ENCODE measurements around the gene C6orf136. TPM values are rescaled to one million over a fixed set of nuclear protein-coding genes. Genes with fewer than 3 reads are reported as not detected.
A peak's percentile ranks its signal among the peaks of the same experiment; 100 is the strongest.

C6orf136 gene
- total and polyA plus RNA-seq, 10 of the 15 experiments (the other 5 are each of a cell fraction or from before 2014, with no cell fraction given): 5.2 to 24.1 (median 14.9) TPM

DNA sequence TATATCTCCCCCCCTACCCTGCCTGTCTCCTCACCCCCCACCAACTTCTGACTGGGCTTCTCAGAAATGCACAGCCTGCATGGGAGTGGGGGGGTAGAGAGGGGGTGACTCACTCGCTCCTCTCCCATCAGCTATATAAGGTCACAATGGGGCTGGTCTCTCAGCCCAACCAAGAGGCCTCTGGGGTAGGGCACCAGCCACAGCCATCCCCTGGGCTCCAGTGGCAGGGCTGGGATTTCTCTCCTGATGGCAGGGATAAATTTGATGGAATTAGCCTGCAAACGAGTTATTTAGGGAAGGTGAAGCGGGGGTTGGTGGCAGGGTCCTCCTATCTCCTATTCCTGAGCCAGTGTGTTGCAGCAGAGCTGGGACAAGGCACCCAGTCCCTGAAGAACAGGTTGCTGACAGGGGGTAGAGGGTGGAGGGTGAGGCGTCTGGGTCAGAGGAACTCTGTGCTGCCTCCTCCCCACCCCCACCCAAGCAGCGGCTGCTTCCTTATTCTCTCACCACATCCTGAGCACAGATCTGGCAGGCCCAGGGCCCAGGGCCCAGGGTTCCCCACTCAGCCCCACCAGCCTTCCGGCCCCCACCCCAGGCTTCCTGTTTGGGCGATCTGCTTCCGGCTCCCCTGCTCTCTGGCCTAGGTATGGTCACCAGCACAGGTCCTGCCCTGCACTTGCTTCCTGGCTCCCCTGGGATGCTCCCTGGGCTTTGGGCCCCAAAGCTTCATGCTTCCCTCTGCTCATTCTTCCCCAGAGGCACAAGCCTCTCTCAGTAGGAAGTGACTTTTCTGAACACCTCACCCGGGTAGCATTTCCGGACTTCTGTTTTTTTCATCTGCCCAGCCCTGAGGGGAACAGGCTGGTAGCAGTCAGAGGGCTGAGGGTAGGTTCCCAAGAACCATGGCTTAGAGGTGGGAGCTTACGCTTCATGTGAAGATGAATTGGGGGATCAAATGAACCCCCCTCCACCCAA, 35.5 kb downstream of the C6orf136 start (continued):
- TF ChIP-seq, protein P1, sequence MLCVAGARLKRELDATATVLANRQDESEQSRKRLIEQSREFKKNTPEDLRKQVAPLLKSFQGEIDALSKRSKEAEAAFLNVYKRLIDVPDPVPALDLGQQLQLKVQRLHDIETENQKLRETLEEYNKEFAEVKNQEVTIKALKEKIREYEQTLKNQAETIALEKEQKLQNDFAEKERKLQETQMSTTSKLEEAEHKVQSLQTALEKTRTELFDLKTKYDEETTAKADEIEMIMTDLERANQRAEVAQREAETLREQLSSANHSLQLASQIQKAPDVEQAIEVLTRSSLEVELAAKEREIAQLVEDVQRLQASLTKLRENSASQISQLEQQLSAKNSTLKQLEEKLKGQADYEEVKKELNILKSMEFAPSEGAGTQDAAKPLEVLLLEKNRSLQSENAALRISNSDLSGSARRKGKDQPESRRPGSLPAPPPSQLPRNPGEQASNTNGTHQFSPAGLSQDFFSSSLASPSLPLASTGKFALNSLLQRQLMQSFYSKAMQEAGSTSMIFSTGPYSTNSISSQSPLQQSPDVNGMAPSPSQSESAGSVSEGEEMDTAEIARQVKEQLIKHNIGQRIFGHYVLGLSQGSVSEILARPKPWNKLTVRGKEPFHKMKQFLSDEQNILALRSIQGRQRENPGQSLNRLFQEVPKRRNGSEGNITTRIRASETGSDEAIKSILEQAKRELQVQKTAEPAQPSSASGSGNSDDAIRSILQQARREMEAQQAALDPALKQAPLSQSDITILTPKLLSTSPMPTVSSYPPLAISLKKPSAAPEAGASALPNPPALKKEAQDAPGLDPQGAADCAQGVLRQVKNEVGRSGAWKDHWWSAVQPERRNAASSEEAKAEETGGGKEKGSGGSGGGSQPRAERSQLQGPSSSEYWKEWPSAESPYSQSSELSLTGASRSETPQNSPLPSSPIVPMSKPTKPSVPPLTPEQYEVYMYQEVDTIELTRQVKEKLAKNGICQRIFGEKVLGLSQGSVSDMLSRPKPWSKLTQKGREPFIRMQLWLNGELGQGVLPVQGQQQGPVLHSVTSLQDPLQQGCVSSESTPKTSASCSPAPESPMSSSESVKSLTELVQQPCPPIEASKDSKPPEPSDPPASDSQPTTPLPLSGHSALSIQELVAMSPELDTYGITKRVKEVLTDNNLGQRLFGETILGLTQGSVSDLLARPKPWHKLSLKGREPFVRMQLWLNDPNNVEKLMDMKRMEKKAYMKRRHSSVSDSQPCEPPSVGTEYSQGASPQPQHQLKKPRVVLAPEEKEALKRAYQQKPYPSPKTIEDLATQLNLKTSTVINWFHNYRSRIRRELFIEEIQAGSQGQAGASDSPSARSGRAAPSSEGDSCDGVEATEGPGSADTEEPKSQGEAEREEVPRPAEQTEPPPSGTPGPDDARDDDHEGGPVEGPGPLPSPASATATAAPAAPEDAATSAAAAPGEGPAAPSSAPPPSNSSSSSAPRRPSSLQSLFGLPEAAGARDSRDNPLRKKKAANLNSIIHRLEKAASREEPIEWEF (IDR thresholded peaks at IDR 0.05; ENCODE audit: insufficient replicate concordance, low read depth, low read length): no peak
- TF ChIP-seq SMAD5 (IDR thresholded peaks at IDR 0.05; ENCODE audit: low read depth): peak; percentile 38
- TF ChIP-seq SMC3 (IDR thresholded peaks at IDR 0.05; ENCODE audit: borderline replicate concordance, low read length): no peak
- TF ChIP-seq FOXM1 (IDR thresholded peaks at IDR 0.05; ENCODE audit: low read depth, low read length): no peak
- peak; percentile 14; the same call in 1 of the 2 replicates for TF ChIP-seq CBFB (IDR thresholded peaks at IDR 0.05; ENCODE audit: low read depth)
- no peak for TF ChIP-seq PAX8 (IDR thresholded peaks at IDR 0.05)
- TF ChIP-seq, protein P2, sequence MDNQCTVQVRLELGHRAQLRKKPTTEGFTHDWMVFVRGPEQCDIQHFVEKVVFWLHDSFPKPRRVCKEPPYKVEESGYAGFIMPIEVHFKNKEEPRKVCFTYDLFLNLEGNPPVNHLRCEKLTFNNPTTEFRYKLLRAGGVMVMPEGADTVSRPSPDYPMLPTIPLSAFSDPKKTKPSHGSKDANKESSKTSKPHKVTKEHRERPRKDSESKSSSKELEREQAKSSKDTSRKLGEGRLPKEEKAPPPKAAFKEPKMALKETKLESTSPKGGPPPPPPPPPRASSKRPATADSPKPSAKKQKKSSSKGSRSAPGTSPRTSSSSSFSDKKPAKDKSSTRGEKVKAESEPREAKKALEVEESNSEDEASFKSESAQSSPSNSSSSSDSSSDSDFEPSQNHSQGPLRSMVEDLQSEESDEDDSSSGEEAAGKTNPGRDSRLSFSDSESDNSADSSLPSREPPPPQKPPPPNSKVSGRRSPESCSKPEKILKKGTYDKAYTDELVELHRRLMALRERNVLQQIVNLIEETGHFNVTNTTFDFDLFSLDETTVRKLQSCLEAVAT (IDR thresholded peaks at IDR 0.05): peak; percentile 87
- TF ChIP-seq BMI1 (IDR thresholded peaks at IDR 0.05; ENCODE audit: borderline replicate concordance): no peak
- TF ChIP-seq NR2C2 (IDR thresholded peaks at IDR 0.05; ENCODE audit: borderline replicate concordance, control insufficient read depth, insufficient read length, low read depth): no peak
- peak; percentile 49; the same call in 1 of the 2 replicates for TF ChIP-seq TBL1XR1 (IDR thresholded peaks at IDR 0.05; ENCODE audit: low read depth, low read length)
- TF ChIP-seq NR2F1 (conservative IDR thresholded peaks at IDR 0.05): peak; percentile 58
- TF ChIP-seq SP1 (IDR thresholded peaks at IDR 0.05; ENCODE audit: low read depth, low read length): peak; percentile 57
- peak; percentile 78 for TF ChIP-seq TCF12 (IDR thresholded peaks at IDR 0.05; ENCODE audit: low read depth, low read length)
- TF ChIP-seq EP300 (IDR thresholded peaks at IDR 0.05; ENCODE audit: borderline replicate concordance in 1 of 2, control insufficient read depth in 1 of 2, low read depth in 2 of 2, low read length in 2 of 2): peak; percentile 3 to 57; a peak in 2 of 4 replicates
- 0 out of 2 replicates have a peak, but pooled peaks have one; percentile 29 for TF ChIP-seq NFYB (IDR thresholded peaks at IDR 0.05; ENCODE audit: insufficient read depth, low read depth, low read length)
- 0 out of 2 replicates have a peak, but pooled peaks have one; percentile 40 for TF ChIP-seq ZNF207 (IDR thresholded peaks at IDR 0.05; ENCODE audit: borderline replicate concordance)
- 0 out of 2 replicates have a peak, but pooled peaks have one; percentile 49 for TF ChIP-seq BACH1 (IDR thresholded peaks at IDR 0.05; ENCODE audit: borderline replicate concordance)
- TF ChIP-seq MTA3 (IDR thresholded peaks at IDR 0.05; ENCODE audit: borderline replicate concordance, low read length): no peak
- no peak for TF ChIP-seq JUND (IDR thresholded peaks at IDR 0.05; ENCODE audit: low read depth, low read length)
- TF ChIP-seq, protein P3, sequence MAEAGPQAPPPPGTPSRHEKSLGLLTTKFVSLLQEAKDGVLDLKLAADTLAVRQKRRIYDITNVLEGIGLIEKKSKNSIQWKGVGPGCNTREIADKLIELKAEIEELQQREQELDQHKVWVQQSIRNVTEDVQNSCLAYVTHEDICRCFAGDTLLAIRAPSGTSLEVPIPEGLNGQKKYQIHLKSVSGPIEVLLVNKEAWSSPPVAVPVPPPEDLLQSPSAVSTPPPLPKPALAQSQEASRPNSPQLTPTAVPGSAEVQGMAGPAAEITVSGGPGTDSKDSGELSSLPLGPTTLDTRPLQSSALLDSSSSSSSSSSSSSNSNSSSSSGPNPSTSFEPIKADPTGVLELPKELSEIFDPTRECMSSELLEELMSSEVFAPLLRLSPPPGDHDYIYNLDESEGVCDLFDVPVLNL (IDR thresholded peaks at IDR 0.05; ENCODE audit: low read depth, low read length): 0 out of 2 replicates have a peak, but pooled peaks have one; percentile 12
